HEK293 (cell line): ENCODE data around the gene CLDN1.

Experiments used
- CTCF ChIA-PET: fragments of 350-600 bp; formaldehyde crosslinking; extraction: SDS; loops from one replicate; lab custom pipeline; 2021; ENCODE audit warnings: antibody characterized with exemption; lab: Yijun Ruan, JAX
- POLR2A ChIA-PET: fragments of 300-600 bp; formaldehyde crosslinking; extraction: SDS; loops from one replicate; lab custom pipeline; 2020; ENCODE audit warnings: antibody characterized with exemption, inconsistent platforms; lab: Yijun Ruan, JAX
- H3K27ac ChIP-seq: fragments of 200-500 bp; sonication (Bioruptor generic); 2 replicates; pipeline ENCODE4 v1.5.1; 2014; ENCODE audit warnings: low read depth, low read length, control low read depth, inconsistent platforms; ENCODE audit errors: extremely low read depth
- H3K36me3 ChIP-seq, 2 experiments: fragments of 200-500 bp in 1 of 2; sonication (Bioruptor generic) in 1 of 2; 1 replicate in 1 of 2; 2 replicates in 1 of 2; pipeline ENCODE4 v1.5.1; 2014 to 2017; ENCODE audit warnings: inconsistent platforms in 2 of 2, low read length in 2 of 2; ENCODE audit not compliant: control insufficient read depth in 2 of 2, insufficient read depth in 1 of 2
- H3K4me1 ChIP-seq: fragments of 200-500 bp; sonication (Bioruptor generic); 2 replicates; pipeline ENCODE4 v1.5.1; 2014; ENCODE audit warnings: mild to moderate bottlenecking, low read length, inconsistent platforms; ENCODE audit not compliant: control insufficient read depth, insufficient read depth
- H3K4me3 ChIP-seq: 2 replicates; pipeline ENCODE4 v1.5.1; 2011; ENCODE audit warnings: low read depth, mild to moderate bottlenecking, control low read depth, low read length, moderate library complexity
- H3K9me3 ChIP-seq: fragments of 200-500 bp; sonication (Bioruptor generic); 2 replicates; pipeline ENCODE4 v1.5.1; 2014; ENCODE audit warnings: low read depth, low read length, inconsistent platforms; ENCODE audit not compliant: control insufficient read depth, insufficient read depth
- BCL11A ChIP-seq: fragments of 450-650 bp; formaldehyde crosslinking; IDR thresholded peaks from 2 replicates; pipeline ENCODE4 v1.5.1; 2016; ENCODE audit warnings: low read depth, missing biosample characterization, missing genetic modification characterization
- GFI1B ChIP-seq: fragments of 450-650 bp; formaldehyde crosslinking; IDR thresholded peaks from 2 replicates; pipeline ENCODE4 v1.5.1; 2016; ENCODE audit warnings: missing biosample characterization, missing genetic modification characterization
- GLIS2 ChIP-seq: fragments of 450-650 bp; formaldehyde crosslinking; IDR thresholded peaks from 2 replicates; pipeline ENCODE4 v1.5.1; 2016; ENCODE audit warnings: missing biosample characterization, missing genetic modification characterization
- HOXA7 ChIP-seq: sonication (generic); formaldehyde crosslinking; IDR thresholded peaks from 2 replicates; pipeline ENCODE4 v1.8.1; 2022; ENCODE audit warnings: missing genetic modification reagents, borderline replicate concordance
- HOXC10 ChIP-seq: sonication (generic); formaldehyde crosslinking; IDR thresholded peaks from 2 replicates; pipeline ENCODE4 v1.8.1; 2023; ENCODE audit warnings: mild to moderate bottlenecking, missing genetic modification reagents
- SCRT1 ChIP-seq: fragments of 450-650 bp; formaldehyde crosslinking; IDR thresholded peaks from 2 replicates; pipeline ENCODE4 v1.5.1; 2016; ENCODE audit warnings: missing biosample characterization, missing genetic modification characterization, borderline replicate concordance
- YY2 ChIP-seq: fragments of 450-650 bp; formaldehyde crosslinking; IDR thresholded peaks from 2 replicates; pipeline ENCODE4 v1.5.1; 2016; ENCODE audit warnings: missing biosample characterization, missing genetic modification characterization
- ZBTB17 ChIP-seq: fragments of 450-650 bp; formaldehyde crosslinking; IDR thresholded peaks from 2 replicates; pipeline ENCODE4 v1.5.1; 2016; ENCODE audit warnings: missing biosample characterization, missing genetic modification characterization
- ZEB2 ChIP-seq: fragments of 450-650 bp; formaldehyde crosslinking; IDR thresholded peaks from 2 replicates; pipeline ENCODE4 v1.5.1; 2016; ENCODE audit warnings: missing biosample characterization, missing genetic modification characterization
- ZFP3 ChIP-seq: fragments of 450-650 bp; formaldehyde crosslinking; IDR thresholded peaks from 2 replicates; pipeline ENCODE4 v1.5.1; 2016; ENCODE audit warnings: low read depth, missing biosample characterization, missing genetic modification characterization
- ZNF16 ChIP-seq: fragments of 450-650 bp; formaldehyde crosslinking; IDR thresholded peaks from 2 replicates; pipeline ENCODE4 v1.5.1; 2016; ENCODE audit warnings: low read depth, missing biosample characterization, missing genetic modification characterization
- ZNF302 ChIP-seq: fragments of 450-650 bp; formaldehyde crosslinking; IDR thresholded peaks from 2 replicates; pipeline ENCODE4 v1.5.1; 2016; ENCODE audit warnings: missing biosample characterization, missing genetic modification characterization, low read depth
- ZNF549 ChIP-seq: fragments of 450-650 bp; IDR thresholded peaks from 2 replicates; pipeline ENCODE4 v1.5.1; 2018; ENCODE audit warnings: missing biosample characterization, missing genetic modification characterization, mild to moderate bottlenecking, inconsistent platforms, moderate library complexity
- ZNF571 ChIP-seq: fragments of 450-650 bp; formaldehyde crosslinking; IDR thresholded peaks from 2 replicates; pipeline ENCODE4 v1.5.0; 2017; ENCODE audit warnings: missing biosample characterization, missing genetic modification characterization
- ZNF623 ChIP-seq: fragments of 450-650 bp; formaldehyde crosslinking; IDR thresholded peaks from 2 replicates; pipeline ENCODE4 v1.5.1; 2016; ENCODE audit warnings: missing biosample characterization, missing genetic modification characterization
- ZNF629 ChIP-seq: fragments of 450-650 bp; formaldehyde crosslinking; IDR thresholded peaks from 2 replicates; pipeline ENCODE4 v1.5.1; 2017; ENCODE audit warnings: missing biosample characterization, missing genetic modification characterization
- ZNF677 ChIP-seq: fragments of 450-650 bp; IDR thresholded peaks from 2 replicates; pipeline ENCODE4 v1.5.0; 2018; ENCODE audit warnings: missing biosample characterization, mild to moderate bottlenecking, missing genetic modification characterization, moderate library complexity
- ZNF707 ChIP-seq: fragments of 450-650 bp; formaldehyde crosslinking; IDR thresholded peaks from 2 replicates; pipeline ENCODE4 v1.5.1; 2016; ENCODE audit warnings: missing biosample characterization, missing genetic modification characterization
- ZNF768 ChIP-seq: fragments of 450-650 bp; formaldehyde crosslinking; IDR thresholded peaks from 2 replicates; pipeline ENCODE4 v1.5.1; 2018; ENCODE audit warnings: missing biosample characterization, mild to moderate bottlenecking, missing genetic modification characterization
- ZNF777 ChIP-seq: fragments of 450-650 bp; formaldehyde crosslinking; IDR thresholded peaks from 2 replicates; pipeline ENCODE4 v1.5.1; 2017; ENCODE audit warnings: missing biosample characterization, missing genetic modification characterization, borderline replicate concordance
- ZNF830 ChIP-seq: fragments of 450-650 bp; IDR thresholded peaks from 2 replicates; pipeline ENCODE4 v1.5.0; 2018; ENCODE audit warnings: missing biosample characterization, missing genetic modification characterization, low read depth, mild to moderate bottlenecking, moderate library complexity
- ZNF843 ChIP-seq: fragments of 450-650 bp; formaldehyde crosslinking; IDR thresholded peaks from 2 replicates; pipeline ENCODE4 v1.5.1; 2016; ENCODE audit warnings: missing biosample characterization, missing genetic modification characterization
- ZXDB ChIP-seq: fragments of 450-650 bp; formaldehyde crosslinking; IDR thresholded peaks from 2 replicates; pipeline ENCODE4 v1.5.1; 2016; ENCODE audit warnings: missing biosample characterization, missing genetic modification characterization
- TF ChIP-seq, protein P1 (sequence below): fragments of 450-650 bp; formaldehyde crosslinking; IDR thresholded peaks from 2 replicates; pipeline ENCODE4 v1.5.1; 2016; ENCODE audit warnings: missing biosample characterization, missing genetic modification characterization
- TF ChIP-seq, protein P2 (sequence below): fragments of 450-650 bp; formaldehyde crosslinking; conservative IDR thresholded peaks from 2 replicates; pipeline ENCODE4 v1.5.1; 2016; ENCODE audit warnings: low read depth, missing biosample characterization, missing genetic modification characterization
- TF ChIP-seq, protein P3 (sequence below): fragments of 450-650 bp; formaldehyde crosslinking; IDR thresholded peaks from 2 replicates; pipeline ENCODE4 v1.5.1; 2016; ENCODE audit warnings: missing biosample characterization, missing genetic modification characterization

Gene CLDN1

GRCh38 chr3:190369668-190370295 lies 47.5 kb upstream of the CLDN1 start:
- TF ChIP-seq, protein P1, sequence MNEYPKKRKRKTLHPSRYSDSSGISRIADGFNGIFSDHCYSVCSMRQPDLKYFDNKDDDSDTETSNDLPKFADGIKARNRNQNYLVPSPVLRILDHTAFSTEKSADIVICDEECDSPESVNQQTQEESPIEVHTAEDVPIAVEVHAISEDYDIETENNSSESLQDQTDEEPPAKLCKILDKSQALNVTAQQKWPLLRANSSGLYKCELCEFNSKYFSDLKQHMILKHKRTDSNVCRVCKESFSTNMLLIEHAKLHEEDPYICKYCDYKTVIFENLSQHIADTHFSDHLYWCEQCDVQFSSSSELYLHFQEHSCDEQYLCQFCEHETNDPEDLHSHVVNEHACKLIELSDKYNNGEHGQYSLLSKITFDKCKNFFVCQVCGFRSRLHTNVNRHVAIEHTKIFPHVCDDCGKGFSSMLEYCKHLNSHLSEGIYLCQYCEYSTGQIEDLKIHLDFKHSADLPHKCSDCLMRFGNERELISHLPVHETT (tag by site-specific recombination) = no peak
- TF ChIP-seq ZBTB17 (tag by site-specific recombination) (no peak), SCRT1 (tag by site-specific recombination) (no peak), ZNF777 (tag by site-specific recombination) (no peak), ZEB2 (no peak), ZNF549 (no peak), GLIS2 (tag by site-specific recombination) (no peak), ZXDB (no peak), ZNF302 (no peak), HOXC10 (no peak)
- TF ChIP-seq, protein P2, sequence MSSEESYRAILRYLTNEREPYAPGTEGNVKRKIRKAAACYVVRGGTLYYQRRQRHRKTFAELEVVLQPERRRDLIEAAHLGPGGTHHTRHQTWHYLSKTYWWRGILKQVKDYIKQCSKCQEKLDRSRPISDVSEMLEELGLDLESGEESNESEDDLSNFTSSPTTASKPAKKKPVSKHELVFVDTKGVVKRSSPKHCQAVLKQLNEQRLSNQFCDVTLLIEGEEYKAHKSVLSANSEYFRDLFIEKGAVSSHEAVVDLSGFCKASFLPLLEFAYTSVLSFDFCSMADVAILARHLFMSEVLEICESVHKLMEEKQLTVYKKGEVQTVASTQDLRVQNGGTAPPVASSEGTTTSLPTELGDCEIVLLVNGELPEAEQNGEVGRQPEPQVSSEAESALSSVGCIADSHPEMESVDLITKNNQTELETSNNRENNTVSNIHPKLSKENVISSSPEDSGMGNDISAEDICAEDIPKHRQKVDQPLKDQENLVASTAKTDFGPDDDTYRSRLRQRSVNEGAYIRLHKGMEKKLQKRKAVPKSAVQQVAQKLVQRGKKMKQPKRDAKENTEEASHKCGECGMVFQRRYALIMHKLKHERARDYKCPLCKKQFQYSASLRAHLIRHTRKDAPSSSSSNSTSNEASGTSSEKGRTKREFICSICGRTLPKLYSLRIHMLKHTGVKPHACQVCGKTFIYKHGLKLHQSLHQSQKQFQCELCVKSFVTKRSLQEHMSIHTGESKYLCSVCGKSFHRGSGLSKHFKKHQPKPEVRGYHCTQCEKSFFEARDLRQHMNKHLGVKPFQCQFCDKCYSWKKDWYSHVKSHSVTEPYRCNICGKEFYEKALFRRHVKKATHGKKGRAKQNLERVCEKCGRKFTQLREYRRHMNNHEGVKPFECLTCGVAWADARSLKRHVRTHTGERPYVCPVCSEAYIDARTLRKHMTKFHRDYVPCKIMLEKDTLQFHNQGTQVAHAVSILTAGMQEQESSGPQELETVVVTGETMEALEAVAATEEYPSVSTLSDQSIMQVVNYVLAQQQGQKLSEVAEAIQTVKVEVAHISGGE (tag by site-specific recombination) = no peak
- TF ChIP-seq, all 188 proteins: peak for 0
- POLR2A ChIA-PET = no interaction called here
- H3K4me3 ChIP-seq = no peak overlapping the region
- no peak overlapping the region for H3K27ac ChIP-seq
- CTCF ChIA-PET = no interaction called here
- H3K36me3 ChIP-seq = no peaks in the 10 kb centered on the region
- no peaks in the 10 kb centered on the region for H3K4me1 ChIP-seq
- H3K9me3 ChIP-seq = no peaks in the 10 kb centered on the region

- Histone ChIP-seq H3K36me3 (no peaks in the 10 kb centered on the region), H3K9me3 (no peaks in the 10 kb centered on the region), H3K4me3 (no peak overlapping the region), H3K4me1 (no peaks in the 10 kb centered on the region), H3K27ac (no peak overlapping the region)
- ChIA-PET CTCF (interaction anchor here (0.8 kb wide), 1 partner anchor 145 kb away, joined by 3 read pairs; the partner anchor contains the start of gene IL1RAP), POLR2A (no interaction called here)
- TF ChIP-seq ZNF677 (tag by site-specific recombination) (no peak), ZFP3 (tag by site-specific recombination) (no peak)
Measured at GRCh38 chr3:190368881-190369280, 46.6 kb upstream of the CLDN1 start.

DNA sequence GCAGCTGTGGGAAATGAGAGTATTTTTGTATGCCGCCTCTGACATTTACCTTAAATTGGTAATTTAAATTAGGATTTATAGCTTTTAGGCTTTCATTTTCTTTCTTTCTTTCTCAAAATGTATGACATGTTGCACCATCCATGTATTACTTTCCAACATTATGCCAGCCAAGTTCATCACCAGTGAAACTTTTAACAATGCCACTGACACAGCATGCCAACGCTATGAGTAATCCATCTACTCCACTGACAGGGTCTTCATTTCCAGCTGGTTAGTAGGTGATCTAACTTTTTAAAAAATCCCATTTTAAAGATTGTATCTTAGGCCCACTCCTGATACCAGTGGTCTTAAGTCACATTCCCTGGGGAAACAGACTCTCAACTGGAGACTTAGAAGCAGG lies 43.9 kb upstream of the CLDN1 start:
- H3K36me3 ChIP-seq = no peaks in the 10 kb centered on the region
- ChIA-PET POLR2A (no interaction called here), CTCF (interaction anchor here (1.2 kb wide), 1 partner anchor 14 kb away, joined by 4 read pairs; no protein-coding TSS in a partner anchor)
- H3K4me3 ChIP-seq = no peak overlapping the region
- H3K4me1 ChIP-seq = no peaks in the 10 kb centered on the region
- H3K9me3 ChIP-seq = no peaks in the 10 kb centered on the region
- no peak overlapping the region for H3K27ac ChIP-seq
- TF ChIP-seq GFI1B (tag by site-specific recombination) (no peak), BCL11A (no peak), HOXA7 (CRISPR knock-in tag) (no peak), ZNF830 (no peak), ZNF16 (tag by site-specific recombination) (no peak), ZNF629 (tag by site-specific recombination) (no peak), ZNF677 (tag by site-specific recombination) (no peak), ZNF843 (no peak), ZNF768 (tag by site-specific recombination) (no peak), YY2 (tag by site-specific recombination) (no peak), ZNF571 (no peak), ZNF623 (tag by site-specific recombination) (no peak), ZNF707 (tag by site-specific recombination) (no peak)
- TF ChIP-seq, protein P3, sequence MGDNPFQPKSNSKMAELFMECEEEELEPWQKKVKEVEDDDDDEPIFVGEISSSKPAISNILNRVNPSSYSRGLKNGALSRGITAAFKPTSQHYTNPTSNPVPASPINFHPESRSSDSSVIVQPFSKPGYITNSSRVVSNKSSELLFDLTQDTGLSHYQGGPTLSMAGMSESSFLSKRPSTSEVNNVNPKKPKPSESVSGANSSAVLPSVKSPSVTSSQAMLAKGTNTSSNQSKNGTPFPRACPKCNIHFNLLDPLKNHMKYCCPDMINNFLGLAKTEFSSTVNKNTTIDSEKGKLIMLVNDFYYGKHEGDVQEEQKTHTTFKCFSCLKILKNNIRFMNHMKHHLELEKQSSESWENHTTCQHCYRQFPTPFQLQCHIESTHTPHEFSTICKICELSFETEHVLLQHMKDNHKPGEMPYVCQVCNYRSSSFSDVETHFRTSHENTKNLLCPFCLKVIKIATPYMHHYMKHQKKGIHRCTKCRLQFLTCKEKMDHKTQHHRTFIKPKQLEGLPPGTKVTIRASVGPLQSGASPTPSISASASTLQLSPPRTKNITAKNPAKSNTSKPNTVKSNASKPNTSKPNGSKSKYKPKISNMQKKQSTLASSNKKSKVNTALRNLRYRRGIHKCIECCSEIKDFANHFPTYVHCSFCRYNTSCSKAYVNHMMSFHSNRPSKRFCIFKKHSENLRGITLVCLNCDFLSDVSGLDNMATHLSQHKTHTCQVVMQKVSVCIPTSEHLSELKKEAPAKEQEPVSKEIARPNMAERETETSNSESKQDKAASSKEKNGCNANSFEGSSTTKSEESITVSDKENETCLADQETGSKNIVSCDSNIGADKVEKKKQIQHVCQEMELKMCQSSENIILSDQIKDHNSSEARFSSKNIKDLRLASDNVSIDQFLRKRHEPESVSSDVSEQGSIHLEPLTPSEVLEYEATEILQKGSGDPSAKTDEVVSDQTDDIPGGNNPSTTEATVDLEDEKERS (tag by site-specific recombination) = no peak
